Vagina (tissue), 2 donors: ENCODE data around the gene ANKRD10. TPM values are rescaled to one million over a fixed set of nuclear protein-coding genes. Genes with fewer than 3 reads are reported as not detected.

ENCODE experiments used
- DNase-seq, 2 donors: peaks; one replicate each; pipeline ENCODE4 v3.0.0-alpha.2; 2017; ENCODE audit errors: extremely low spot score in 2 of 2
- H3K27ac ChIP-seq: fragments of 200-600 bp; sonication (generic); one replicate; pipeline ENCODE4 v1.5.1; 2019
- H3K27me3 ChIP-seq: fragments of 200-600 bp; sonication (generic); one replicate; pipeline ENCODE4 v1.5.1; 2019
- H3K36me3 ChIP-seq, 2 donors: fragments of 200-600 bp; sonication (generic); one replicate each; pipeline ENCODE4 v1.5.1; 2017 to 2019
- H3K4me1 ChIP-seq: fragments of 200-600 bp; sonication (generic); one replicate; pipeline ENCODE4 v1.5.1; 2019
- H3K4me3 ChIP-seq, 2 donors: fragments of 200-600 bp; sonication (generic); 1 replicate in 1 of 2; 2 replicates in 1 of 2; pipeline ENCODE4 v1.5.1; 2016 to 2019
- H3K9me3 ChIP-seq: fragments of 200-600 bp; sonication (generic); one replicate; pipeline ENCODE4 v1.5.1; 2019
- POLR2A ChIP-seq, 2 donors: fragments of 450-650 bp; IDR thresholded peaks; one replicate each; pipeline ENCODE4 v1.6.1; 2017; ENCODE audit warnings: antibody characterized with exemption in 2 of 2, mild to moderate bottlenecking in 2 of 2, moderate library complexity in 2 of 2
- POLR2AphosphoS5 ChIP-seq, 2 donors: sonication (generic); formaldehyde crosslinking; IDR thresholded peaks; one replicate each; pipeline ENCODE4 v1.9.0; 2017; ENCODE audit warnings: antibody characterized with exemption in 2 of 2, mild to moderate bottlenecking in 2 of 2, low read depth in 1 of 2; ENCODE audit not compliant: insufficient read depth in 1 of 2
- intact Hi-C: fragments of 100-400 bp; cut with DNase I; formaldehyde crosslinking; loops from one replicate; pipeline ENCODE4 v1.15.1; 2023
- total RNA-seq: library from RNA; depleted of rRNA; stranded (reverse); fragments of >200 nt; gene quantifications from one replicate; pipeline ENCODE4 v1.2.3, GENCODE V29; 2016
- TF ChIP-seq, protein P1 (sequence below), 3 experiments: fragments of 450-650 bp in 2 of 3; fragments of 200-600 bp in 1 of 3; sonication (generic) in 1 of 3; IDR thresholded peaks; one replicate each; pipeline ENCODE4 v1.5.1; 2017 to 2019; ENCODE audit warnings: antibody characterized with exemption in 3 of 3, mild to moderate bottlenecking in 2 of 3, moderate library complexity in 2 of 3

Gene ANKRD10
- total RNA-seq, 1 donor from 2014 or later: 114 TPM

DNA sequence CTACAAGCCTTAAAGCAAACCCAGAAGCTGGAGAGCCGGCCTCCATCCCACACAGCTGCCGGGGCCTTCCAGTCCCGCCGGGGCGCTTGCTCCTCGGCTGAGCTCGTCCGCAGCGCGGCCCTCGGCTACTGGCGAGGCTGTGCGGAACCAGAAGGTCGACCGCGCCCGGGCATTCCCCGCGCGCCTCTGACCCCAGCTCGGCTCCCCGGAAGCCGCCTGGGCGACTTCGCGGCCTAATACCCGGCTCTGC lies 863 bp downstream of the ANKRD10 start:
- TF ChIP-seq POLR2AphosphoS5 (IDR thresholded peaks at IDR 0.05; ENCODE audit: insufficient read depth in 1 of 2, low read depth in 1 of 2) (no peak), POLR2A (IDR thresholded peaks at IDR 0.05) (no peak)
- TF ChIP-seq, protein P1, sequence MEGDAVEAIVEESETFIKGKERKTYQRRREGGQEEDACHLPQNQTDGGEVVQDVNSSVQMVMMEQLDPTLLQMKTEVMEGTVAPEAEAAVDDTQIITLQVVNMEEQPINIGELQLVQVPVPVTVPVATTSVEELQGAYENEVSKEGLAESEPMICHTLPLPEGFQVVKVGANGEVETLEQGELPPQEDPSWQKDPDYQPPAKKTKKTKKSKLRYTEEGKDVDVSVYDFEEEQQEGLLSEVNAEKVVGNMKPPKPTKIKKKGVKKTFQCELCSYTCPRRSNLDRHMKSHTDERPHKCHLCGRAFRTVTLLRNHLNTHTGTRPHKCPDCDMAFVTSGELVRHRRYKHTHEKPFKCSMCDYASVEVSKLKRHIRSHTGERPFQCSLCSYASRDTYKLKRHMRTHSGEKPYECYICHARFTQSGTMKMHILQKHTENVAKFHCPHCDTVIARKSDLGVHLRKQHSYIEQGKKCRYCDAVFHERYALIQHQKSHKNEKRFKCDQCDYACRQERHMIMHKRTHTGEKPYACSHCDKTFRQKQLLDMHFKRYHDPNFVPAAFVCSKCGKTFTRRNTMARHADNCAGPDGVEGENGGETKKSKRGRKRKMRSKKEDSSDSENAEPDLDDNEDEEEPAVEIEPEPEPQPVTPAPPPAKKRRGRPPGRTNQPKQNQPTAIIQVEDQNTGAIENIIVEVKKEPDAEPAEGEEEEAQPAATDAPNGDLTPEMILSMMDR (IDR thresholded peaks at IDR 0.05): no peak
- intact Hi-C loops: loop anchor here (2.0 to 10.0 kb wide), 4 partner anchors 93 to 311 kb away; no protein-coding TSS in a partner anchor
- Histone ChIP-seq H3K4me3 (peak overlapping the region; percentile 77 to 89), H3K9me3 (no peaks in the 10 kb centered on the region), H3K27ac (peak overlapping the region; percentile 97), H3K36me3 (peaks cover 0 to 6% of the 10 kb centered on the region in 2 donors), H3K27me3 (no peaks in the 10 kb centered on the region), H3K4me1 (peaks cover 60% of the 10 kb centered on the region)
- no peak for DNase-seq

DNA sequence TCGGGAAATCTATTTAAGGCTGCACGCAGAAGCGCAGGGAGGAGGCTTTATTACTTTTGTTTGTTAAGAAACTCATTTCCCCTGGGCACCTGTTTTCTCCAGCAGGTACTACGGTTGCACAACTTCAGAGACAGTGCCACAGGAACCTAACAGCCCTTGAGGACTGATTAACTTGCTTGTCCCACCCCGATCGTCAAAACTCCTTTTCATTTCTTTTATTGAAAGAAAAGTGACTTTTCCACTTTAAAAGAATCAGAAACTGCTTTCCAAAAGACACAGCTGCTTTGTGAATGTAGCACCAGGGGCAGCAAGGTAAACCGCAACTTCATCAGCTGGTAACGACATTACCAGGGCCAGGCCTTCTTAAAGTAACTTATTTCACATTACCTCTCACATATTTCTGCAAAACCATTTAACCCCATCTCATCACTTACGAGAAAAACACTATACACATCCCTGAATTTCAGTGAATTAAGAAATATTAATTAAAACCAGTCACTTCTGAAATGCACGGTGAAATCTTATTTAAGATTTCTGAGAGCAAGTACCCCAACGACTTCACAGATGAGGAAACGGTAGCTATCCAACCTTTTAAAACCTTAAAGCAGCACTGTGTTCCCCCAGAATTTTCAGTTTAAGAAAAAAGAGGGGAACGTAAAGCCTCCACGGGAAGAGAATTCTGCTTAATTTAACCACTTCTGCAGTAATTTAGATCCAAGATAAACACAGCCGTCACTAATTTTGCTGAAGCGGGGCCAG lies 1.4 kb downstream of the ANKRD10 start:
- H3K27me3 ChIP-seq: no peaks in the 10 kb centered on the region
- H3K27ac ChIP-seq: peak overlapping the region; percentile 97
- DNase-seq: no peak
- TF ChIP-seq, protein P1 (IDR thresholded peaks at IDR 0.05): no peak
- no peak for TF ChIP-seq POLR2A (IDR thresholded peaks at IDR 0.05)
- no peak for TF ChIP-seq POLR2AphosphoS5 (IDR thresholded peaks at IDR 0.05; ENCODE audit: insufficient read depth in 1 of 2, low read depth in 1 of 2)
- intact Hi-C loops: loop anchor here (2.0 to 10.0 kb wide), 4 partner anchors 93 to 311 kb away; no protein-coding TSS in a partner anchor
- peak overlapping the region; percentile 77 to 89 for H3K4me3 ChIP-seq
- H3K36me3 ChIP-seq: peaks cover 0 to 6% of the 10 kb centered on the region in 2 donors
- H3K9me3 ChIP-seq: no peaks in the 10 kb centered on the region
- H3K4me1 ChIP-seq: peaks cover 65% of the 10 kb centered on the region

DNA sequence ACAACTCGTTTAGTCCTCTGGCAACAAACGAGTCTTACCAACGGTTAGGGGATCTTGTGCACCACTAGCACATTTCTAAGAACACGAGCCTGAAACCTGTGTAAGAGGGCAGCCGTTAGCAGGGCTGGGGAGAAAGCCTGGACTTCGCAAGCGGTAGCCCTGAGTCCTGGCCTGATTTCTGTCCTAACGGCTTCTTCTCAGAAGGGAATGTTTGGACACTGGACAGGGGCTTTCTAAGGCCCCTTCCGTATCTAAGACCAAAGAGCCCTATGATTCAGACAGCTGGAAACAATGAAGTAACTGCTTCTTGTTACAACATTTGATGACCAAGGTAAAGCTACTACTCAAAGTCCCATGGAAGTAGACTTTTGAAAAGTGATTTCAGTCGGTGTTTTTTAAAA lies 2.2 kb downstream of the ANKRD10 start:
- H3K27ac ChIP-seq: peak overlapping the region; percentile 97
- peaks cover 74% of the 10 kb centered on the region for H3K4me1 ChIP-seq
- DNase-seq: no peak
- H3K4me3 ChIP-seq: peak overlapping the region in 1 of 2 donors; percentile 77
- intact Hi-C loops: loop anchor here (5.0 to 10.0 kb wide), 3 partner anchors 132 to 312 kb away; no protein-coding TSS in a partner anchor
- no peaks in the 10 kb centered on the region for H3K9me3 ChIP-seq
- peaks cover 0 to 6% of the 10 kb centered on the region in 2 donors for H3K36me3 ChIP-seq
- H3K27me3 ChIP-seq: no peaks in the 10 kb centered on the region
- TF ChIP-seq POLR2AphosphoS5 (IDR thresholded peaks at IDR 0.05; ENCODE audit: insufficient read depth in 1 of 2, low read depth in 1 of 2) (no peak), POLR2A (IDR thresholded peaks at IDR 0.05) (no peak)
- TF ChIP-seq, protein P1 (IDR thresholded peaks at IDR 0.05): no peak

DNA sequence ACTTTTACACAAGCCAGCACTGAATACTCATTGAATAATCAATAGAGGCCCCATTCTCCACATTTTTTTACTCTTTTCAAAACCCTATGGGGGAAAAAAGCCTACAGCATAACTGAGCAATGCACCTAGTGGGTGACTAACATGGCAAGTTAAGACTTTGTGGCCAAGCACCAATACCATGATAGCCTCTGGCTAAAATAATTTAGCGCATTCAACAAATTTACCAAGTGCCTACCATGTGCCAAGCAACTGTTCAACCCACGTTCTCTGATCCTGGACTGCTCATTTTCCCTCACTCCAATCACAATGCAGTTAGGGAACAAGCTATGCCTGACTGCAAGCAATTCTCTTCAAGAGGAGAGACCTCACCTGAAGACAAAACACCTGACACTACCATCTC lies 3.0 kb downstream of the ANKRD10 start:
- Histone ChIP-seq H3K4me3 (no peak overlapping the region), H3K27ac (no peak overlapping the region)

More for the DNA sequence above, 3.0 kb downstream of the ANKRD10 start:
- H3K36me3 ChIP-seq: peaks cover 0 to 6% of the 10 kb centered on the region in 2 donors
- no peaks in the 10 kb centered on the region for H3K27me3 ChIP-seq
- intact Hi-C loops: loop anchor here (5.0 to 10.0 kb wide), 3 partner anchors 133 to 313 kb away; no protein-coding TSS in a partner anchor
- H3K4me1 ChIP-seq: peaks cover 79% of the 10 kb centered on the region
- no peak for DNase-seq
- no peaks in the 10 kb centered on the region for H3K9me3 ChIP-seq
- TF ChIP-seq POLR2A (IDR thresholded peaks at IDR 0.05): no peak
- TF ChIP-seq, protein P1 (IDR thresholded peaks at IDR 0.05): no peak
- TF ChIP-seq POLR2AphosphoS5 (IDR thresholded peaks at IDR 0.05; ENCODE audit: insufficient read depth in 1 of 2, low read depth in 1 of 2): no peak
